Neural progenitor cell (in vitro differentiated cells): ENCODE results near the gene SLIT1. TPM values are rescaled to one million over a fixed set of nuclear protein-coding genes. Genes with fewer than 3 reads are reported as not detected.

Experiments
- DNase-seq: peaks from one replicate; pipeline ENCODE4 v3.0.0-alpha.2; 2016; ENCODE audit warnings: low spot score
- H2AFZ ChIP-seq: fragments of 200-600 bp; sonication (generic); replicated peaks from 2 replicates; pipeline ENCODE4 v1.6.1; 2016; ENCODE audit warnings: antibody characterized with exemption
- H3F3A ChIP-seq: fragments of 200-600 bp; sonication (generic); 2 replicates; pipeline ENCODE4 v1.6.1; 2016; ENCODE audit warnings: antibody characterized with exemption, low read depth
- H3K27ac ChIP-seq: fragments of 200-600 bp; sonication (generic); 2 replicates; pipeline ENCODE4 v1.5.1; 2016; ENCODE audit warnings: mild to moderate bottlenecking
- H3K27me3 ChIP-seq: fragments of 200-600 bp; sonication (generic); 2 replicates; pipeline ENCODE4 v1.6.1; 2016; ENCODE audit warnings: mild to moderate bottlenecking, moderate library complexity
- H3K36me3 ChIP-seq: fragments of 200-600 bp; sonication (generic); 2 replicates; pipeline ENCODE4 v1.5.1; 2016
- H3K4me1 ChIP-seq: fragments of 200-600 bp; sonication (generic); 2 replicates; pipeline ENCODE4 v1.6.1; 2016; ENCODE audit warnings: mixed run types
- H3K4me2 ChIP-seq: fragments of 200-600 bp; sonication (generic); 2 replicates; pipeline ENCODE4 v1.6.1; 2016
- H3K4me3 ChIP-seq: fragments of 200-600 bp; sonication (generic); 2 replicates; pipeline ENCODE4 v1.5.1; 2016
- H3K79me2 ChIP-seq: fragments of 200-600 bp; sonication (generic); 2 replicates; pipeline ENCODE4 v1.6.1; 2016; ENCODE audit warnings: low read depth
- H3K9ac ChIP-seq: fragments of 200-600 bp; sonication (generic); 2 replicates; pipeline ENCODE4 v1.6.1; 2016
- H3K9me3 ChIP-seq: fragments of 200-600 bp; sonication (generic); 2 replicates; pipeline ENCODE4 v1.5.1; 2016; ENCODE audit warnings: low read depth
- H4K20me1 ChIP-seq: fragments of 200-600 bp; sonication (generic); 2 replicates; pipeline ENCODE4 v1.6.1; 2016; ENCODE audit warnings: low read depth
- H3K27ac Mint-ChIP-seq: 3 replicates; pipeline ENCODE4 v1.8.0; 2021; ENCODE audit warnings: mixed read lengths
- H3K27me3 Mint-ChIP-seq: 2 replicates; pipeline ENCODE4 v1.8.0; 2022; ENCODE audit warnings: low read depth, mild to moderate bottlenecking, inconsistent platforms, moderate library complexity, mixed read lengths; ENCODE audit not compliant: insufficient read depth
- H3K36me3 Mint-ChIP-seq: 3 replicates; pipeline ENCODE4 v1.8.0; 2021; ENCODE audit warnings: mixed read lengths
- H3K4me1 Mint-ChIP-seq: 3 replicates; pipeline ENCODE4 v1.8.0; 2021; ENCODE audit warnings: mixed read lengths
- H3K4me3 Mint-ChIP-seq: 3 replicates; pipeline ENCODE4 v1.8.0; 2021; ENCODE audit warnings: mild to moderate bottlenecking, moderate library complexity, mixed read lengths
- H3K9me3 Mint-ChIP-seq: 3 replicates; pipeline ENCODE4 v1.8.0; 2020; ENCODE audit warnings: mixed read lengths
- CTCF ChIP-seq: fragments of 200-600 bp; sonication (generic); IDR thresholded peaks from 2 replicates; pipeline ENCODE4 v1.5.1; 2017; ENCODE audit warnings: antibody characterized with exemption, mild to moderate bottlenecking
- EZH2 ChIP-seq: fragments of 200-600 bp; sonication (generic); IDR thresholded peaks from 2 replicates; pipeline ENCODE4 v1.6.1; 2017; ENCODE audit warnings: antibody characterized with exemption, mild to moderate bottlenecking, moderate library complexity
- EZH2phosphoT487 ChIP-seq: fragments of 200-600 bp; sonication (generic); IDR thresholded peaks from 2 replicates; pipeline ENCODE4 v1.6.1; 2017; ENCODE audit warnings: antibody characterized with exemption
- total RNA-seq: library from RNA; depleted of rRNA; stranded (reverse); fragments of >200 nt; gene quantifications from 2 replicates; pipeline ENCODE4 v1.2.3, GENCODE V29; 2015; ENCODE audit warnings: low replicate concordance

SLIT1 gene
- total RNA-seq, 1 donor from 2014 or later = 0.92 TPM

- Histone ChIP-seq H3K4me3 (no peak overlapping the region), H3F3A (no peaks in the 10 kb centered on the region), H3K4me2 (no peak overlapping the region), H3K9me3 (no peaks in the 10 kb centered on the region), H2AFZ (no peak overlapping the region), H3K36me3 (no peaks in the 10 kb centered on the region), H3K27me3 (no peaks in the 10 kb centered on the region), H3K79me2 (no peaks in the 10 kb centered on the region), H3K27ac (no peak overlapping the region), H3K4me1 (no peaks in the 10 kb centered on the region), H4K20me1 (no peaks in the 10 kb centered on the region), H3K9ac (no peak overlapping the region)
- H3K36me3 Mint-ChIP-seq = no peaks in the 10 kb centered on the region
- no peak overlapping the region for H3K4me3 Mint-ChIP-seq
- no peaks in the 10 kb centered on the region for H3K4me1 Mint-ChIP-seq
- TF ChIP-seq EZH2 (no peak), EZH2phosphoT487 (no peak), CTCF (no peak)
- H3K27ac Mint-ChIP-seq = no peak overlapping the region
- no peak for DNase-seq
- peaks cover 5% of the 10 kb centered on the region for H3K27me3 Mint-ChIP-seq
- peaks cover 20% of the 10 kb centered on the region for H3K9me3 Mint-ChIP-seq
Observed at GRCh38 chr10:97006364-97006763, 179.4 kb downstream of the SLIT1 start.

- no peak overlapping the region for H3K4me3 ChIP-seq
- no peaks in the 10 kb centered on the region for H3K4me1 Mint-ChIP-seq
- peaks cover 5% of the 10 kb centered on the region for H3K27me3 Mint-ChIP-seq
- H3K27ac ChIP-seq = no peak overlapping the region
- TF ChIP-seq EZH2phosphoT487 (no peak), CTCF (no peak), EZH2 (no peak)
- no peaks in the 10 kb centered on the region for H3K4me1 ChIP-seq
- H3K27me3 ChIP-seq = no peaks in the 10 kb centered on the region
- no peaks in the 10 kb centered on the region for H3K9me3 ChIP-seq
- H3K9ac ChIP-seq = no peak overlapping the region
- H3K79me2 ChIP-seq = no peaks in the 10 kb centered on the region
- H4K20me1 ChIP-seq = no peaks in the 10 kb centered on the region
- no peak for DNase-seq
- no peaks in the 10 kb centered on the region for H3F3A ChIP-seq
- no peak overlapping the region for H3K4me2 ChIP-seq
- H3K9me3 Mint-ChIP-seq = peaks cover 20% of the 10 kb centered on the region
- H3K27ac Mint-ChIP-seq = no peak overlapping the region
- H3K36me3 Mint-ChIP-seq = no peaks in the 10 kb centered on the region
- no peaks in the 10 kb centered on the region for H3K36me3 ChIP-seq
- H3K4me3 Mint-ChIP-seq = no peak overlapping the region
- H2AFZ ChIP-seq = no peak overlapping the region
Observed at GRCh38 chr10:97005349-97005748, 180.4 kb downstream of the SLIT1 start.

- no peak overlapping the region for H3K27ac Mint-ChIP-seq
- Histone ChIP-seq H3K4me2 (no peak overlapping the region), H3K27me3 (no peaks in the 10 kb centered on the region), H3K9ac (no peak overlapping the region), H2AFZ (no peak overlapping the region), H3F3A (no peaks in the 10 kb centered on the region), H3K27ac (no peak overlapping the region), H3K9me3 (no peaks in the 10 kb centered on the region), H3K4me1 (no peaks in the 10 kb centered on the region), H3K4me3 (no peak overlapping the region), H3K79me2 (no peaks in the 10 kb centered on the region), H3K36me3 (no peaks in the 10 kb centered on the region), H4K20me1 (no peaks in the 10 kb centered on the region)
- H3K4me3 Mint-ChIP-seq = no peak overlapping the region
- no peaks in the 10 kb centered on the region for H3K4me1 Mint-ChIP-seq
- no peaks in the 10 kb centered on the region for H3K36me3 Mint-ChIP-seq
- TF ChIP-seq CTCF (no peak), EZH2 (no peak), EZH2phosphoT487 (no peak)
- peaks cover 5% of the 10 kb centered on the region for H3K27me3 Mint-ChIP-seq
- no peak for DNase-seq
- peaks cover 20% of the 10 kb centered on the region for H3K9me3 Mint-ChIP-seq
Observed at GRCh38 chr10:97004591-97004990, 181.2 kb downstream of the SLIT1 start.

- H3K9me3 Mint-ChIP-seq = peaks cover 17% of the 10 kb centered on the region
- H3K27me3 Mint-ChIP-seq = peaks cover 5% of the 10 kb centered on the region
- Histone ChIP-seq H3K4me1 (no peaks in the 10 kb centered on the region), H3F3A (no peaks in the 10 kb centered on the region), H3K27me3 (no peaks in the 10 kb centered on the region), H3K9me3 (no peaks in the 10 kb centered on the region), H3K79me2 (no peaks in the 10 kb centered on the region), H3K4me3 (no peak overlapping the region), H3K27ac (no peak overlapping the region), H3K36me3 (no peaks in the 10 kb centered on the region), H3K4me2 (no peak overlapping the region), H4K20me1 (no peaks in the 10 kb centered on the region), H3K9ac (no peak overlapping the region), H2AFZ (no peak overlapping the region)
- no peaks in the 10 kb centered on the region for H3K36me3 Mint-ChIP-seq
- no peak overlapping the region for H3K27ac Mint-ChIP-seq
- H3K4me1 Mint-ChIP-seq = no peaks in the 10 kb centered on the region
- H3K4me3 Mint-ChIP-seq = no peak overlapping the region
- DNase-seq = no peak
- TF ChIP-seq EZH2phosphoT487 = no peak
- no peak for TF ChIP-seq EZH2
Observed at GRCh38 chr10:97003804-97004201, 182.0 kb downstream of the SLIT1 start.
